HG03196 (cell line): ENCODE data around the gene SMAD6.

Experiments
- ATAC-seq: cut with Tn5 transposase; IDR thresholded peaks from one replicate; pipeline ENCODE4 v1.9.1; 2021; ENCODE audit not compliant: unreplicated experiment

SMAD6 gene

DNA sequence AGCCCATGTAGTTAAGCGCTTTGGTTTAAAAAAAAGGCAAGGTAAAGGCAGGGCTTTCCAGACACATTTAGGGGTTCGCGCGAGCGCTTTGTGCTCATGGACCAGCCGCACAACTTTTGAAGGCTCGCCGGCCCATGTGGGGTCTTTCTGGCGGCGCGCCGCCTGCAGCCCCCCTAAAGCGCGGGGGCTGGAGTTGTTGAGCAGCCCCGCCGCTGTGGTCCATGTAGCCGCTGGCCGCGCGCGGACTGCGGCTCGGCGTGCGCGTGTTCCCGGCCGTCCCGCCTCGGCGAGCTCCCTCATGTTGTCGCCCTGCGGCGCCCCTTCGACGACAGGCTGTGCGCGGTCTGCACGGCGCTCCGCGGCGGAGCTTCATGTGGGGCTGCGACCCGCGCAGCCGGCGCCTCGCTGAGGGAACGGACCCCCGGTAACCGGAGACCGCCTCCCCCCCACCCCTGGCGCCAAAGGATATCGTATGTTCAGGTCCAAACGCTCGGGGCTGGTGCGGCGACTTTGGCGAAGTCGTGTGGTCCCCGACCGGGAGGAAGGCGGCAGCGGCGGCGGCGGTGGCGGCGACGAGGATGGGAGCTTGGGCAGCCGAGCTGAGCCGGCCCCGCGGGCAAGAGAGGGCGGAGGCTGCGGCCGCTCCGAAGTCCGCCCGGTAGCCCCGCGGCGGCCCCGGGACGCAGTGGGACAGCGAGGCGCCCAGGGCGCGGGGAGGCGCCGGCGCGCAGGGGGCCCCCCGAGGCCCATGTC is 927 bp downstream of the SMAD6 start:
- ATAC-seq, result no peak

DNA sequence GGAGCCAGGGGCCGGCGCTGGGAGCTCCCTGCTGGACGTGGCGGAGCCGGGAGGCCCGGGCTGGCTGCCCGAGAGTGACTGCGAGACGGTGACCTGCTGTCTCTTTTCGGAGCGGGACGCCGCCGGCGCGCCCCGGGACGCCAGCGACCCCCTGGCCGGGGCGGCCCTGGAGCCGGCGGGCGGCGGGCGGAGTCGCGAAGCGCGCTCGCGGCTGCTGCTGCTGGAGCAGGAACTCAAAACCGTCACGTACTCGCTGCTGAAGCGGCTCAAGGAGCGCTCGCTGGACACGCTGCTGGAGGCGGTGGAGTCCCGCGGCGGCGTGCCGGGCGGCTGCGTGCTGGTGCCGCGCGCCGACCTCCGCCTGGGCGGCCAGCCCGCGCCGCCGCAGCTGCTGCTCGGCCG is 1.5 kb downstream of the SMAD6 start:
- no peak for ATAC-seq

- ATAC-seq, result no peak
Measured at GRCh38 chr15:66704019-66704802, 2.2 kb downstream of the SMAD6 start.

DNA sequence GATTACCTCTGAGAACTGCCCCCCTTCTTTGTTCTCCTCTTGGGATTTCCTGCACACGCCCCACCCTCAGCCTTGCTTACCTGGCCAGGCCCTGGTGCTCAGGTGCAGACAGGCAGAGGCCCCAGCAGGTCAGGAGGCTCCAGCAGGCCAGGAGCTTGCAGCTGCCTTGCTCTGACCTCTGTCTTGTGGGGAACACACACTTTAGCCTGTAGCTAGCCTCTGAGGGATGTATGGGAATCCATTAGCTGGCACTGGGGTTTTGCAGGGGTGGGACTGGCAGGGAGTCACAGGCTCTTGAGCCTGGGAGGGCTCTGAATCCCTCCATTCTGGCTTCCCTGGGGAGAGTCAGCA is 2.7 kb downstream of the SMAD6 start:
- no peak for ATAC-seq

DNA sequence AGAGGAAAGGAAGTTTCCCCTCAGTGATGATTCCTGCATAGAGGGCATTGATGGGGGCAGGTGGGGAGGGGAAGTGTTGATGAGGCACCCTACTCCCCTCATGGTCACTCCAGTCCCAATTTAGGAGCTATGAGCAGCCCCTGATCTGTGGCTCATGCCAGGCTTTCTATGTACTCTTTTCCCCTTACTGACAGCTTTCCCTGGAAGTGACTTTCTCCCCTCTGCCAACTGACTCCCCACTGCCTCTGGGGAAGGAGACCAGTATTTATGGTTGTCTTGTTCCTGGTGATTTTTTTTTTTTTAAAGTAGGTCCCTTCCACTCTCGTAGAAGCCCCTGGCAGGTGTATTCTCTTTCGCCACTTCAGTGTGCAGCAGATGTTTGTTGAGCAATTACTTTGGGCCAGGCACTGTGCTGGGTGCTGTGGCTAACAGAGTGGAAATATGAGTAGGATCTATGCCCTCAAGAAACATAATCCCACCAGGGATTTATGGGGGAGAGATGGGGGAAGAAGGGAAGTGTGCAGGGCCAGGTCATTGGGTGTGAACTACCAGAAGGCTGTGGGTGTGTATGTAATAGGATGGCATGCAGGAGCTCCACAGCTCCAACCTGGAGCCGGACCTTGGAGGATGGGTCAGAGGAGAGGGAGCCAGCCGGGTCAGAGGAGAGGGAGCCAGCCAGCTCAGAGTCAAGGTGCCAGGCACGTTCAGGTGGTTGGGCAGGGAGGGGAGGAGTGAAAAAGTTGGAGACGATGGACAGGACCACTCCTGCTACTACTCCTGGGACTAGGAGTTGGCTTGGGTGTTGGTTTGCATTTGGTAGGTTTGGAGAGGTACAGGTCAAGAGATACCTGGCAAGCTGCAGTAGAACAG is 3.5 kb downstream of the SMAD6 start:
- ATAC-seq, result no peak

DNA sequence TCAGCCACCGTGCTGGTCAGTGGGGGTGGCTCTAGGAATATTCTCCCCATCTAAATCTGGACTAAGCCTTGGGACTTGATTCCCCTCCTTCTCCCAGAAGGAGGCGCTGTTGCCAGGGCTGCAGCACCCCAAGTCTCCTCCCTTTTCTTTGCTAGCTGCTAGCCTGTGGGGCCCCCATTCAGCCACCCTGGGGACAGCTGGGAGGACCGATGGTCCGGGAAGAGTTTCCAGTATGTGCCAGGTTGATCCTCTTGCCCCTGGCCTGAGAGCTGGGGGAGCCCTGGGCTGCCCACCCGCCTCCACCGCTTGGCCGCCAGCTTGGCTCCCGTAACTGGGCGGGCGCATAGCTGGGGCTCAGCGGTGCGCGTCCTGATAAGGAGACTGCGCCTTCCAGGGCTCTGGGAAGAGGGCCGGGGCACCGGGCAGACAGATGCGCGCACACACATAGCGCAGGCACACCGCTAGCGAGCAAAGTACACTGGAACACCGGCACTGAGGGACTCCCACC is 4.2 kb downstream of the SMAD6 start:
- ATAC-seq, result no peak

DNA sequence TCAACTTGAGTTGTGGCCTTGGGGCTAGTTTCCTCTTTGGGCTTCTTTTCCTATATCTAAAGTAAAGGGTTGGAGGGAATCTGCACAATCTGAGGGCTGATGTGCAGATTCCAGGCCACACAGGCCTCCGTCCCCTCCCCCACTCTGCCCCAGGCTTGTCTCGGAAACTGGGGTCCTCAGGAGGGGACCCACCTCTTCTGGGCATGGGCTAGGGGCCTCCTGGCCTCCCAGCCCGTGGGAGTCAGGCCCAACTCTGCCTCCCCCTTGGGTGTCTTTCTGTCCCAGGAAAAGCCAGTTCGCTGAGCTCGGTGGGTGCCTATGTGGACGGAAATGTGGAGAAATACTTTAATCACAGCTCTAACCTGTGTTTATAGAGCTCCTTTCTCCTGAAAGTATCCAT is 4.8 kb downstream of the SMAD6 start:
- ATAC-seq, result no peak

- no peak for ATAC-seq
Measured at GRCh38 chr15:66707310-66708082, 5.5 kb downstream of the SMAD6 start.

GRCh38 chr15:66708389-66708788 is 6.4 kb downstream of the SMAD6 start:
- ATAC-seq, result no peak

DNA sequence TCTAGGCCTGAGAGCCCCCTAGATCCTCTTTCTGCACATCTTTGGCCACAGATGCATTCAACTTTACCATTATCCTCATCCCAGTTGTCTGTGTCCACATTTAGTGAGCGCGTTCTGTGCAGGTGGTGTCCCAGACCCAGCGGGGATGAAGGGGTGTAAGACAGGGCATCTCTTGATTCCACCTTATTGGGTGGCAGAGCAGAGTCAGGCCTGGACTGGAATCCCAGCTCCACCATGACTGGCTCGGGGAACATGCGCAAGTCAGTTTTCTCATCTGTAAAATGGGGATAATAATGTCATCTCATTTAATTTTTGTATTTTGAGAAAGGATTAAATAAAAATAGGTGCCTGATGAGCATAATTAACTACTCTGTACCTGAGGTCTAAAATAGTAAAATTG is 7.8 kb downstream of the SMAD6 start:
- ATAC-seq, result no peak

GRCh38 chr15:66711260-66711659 is 9.2 kb downstream of the SMAD6 start:
- no peak for ATAC-seq

DNA sequence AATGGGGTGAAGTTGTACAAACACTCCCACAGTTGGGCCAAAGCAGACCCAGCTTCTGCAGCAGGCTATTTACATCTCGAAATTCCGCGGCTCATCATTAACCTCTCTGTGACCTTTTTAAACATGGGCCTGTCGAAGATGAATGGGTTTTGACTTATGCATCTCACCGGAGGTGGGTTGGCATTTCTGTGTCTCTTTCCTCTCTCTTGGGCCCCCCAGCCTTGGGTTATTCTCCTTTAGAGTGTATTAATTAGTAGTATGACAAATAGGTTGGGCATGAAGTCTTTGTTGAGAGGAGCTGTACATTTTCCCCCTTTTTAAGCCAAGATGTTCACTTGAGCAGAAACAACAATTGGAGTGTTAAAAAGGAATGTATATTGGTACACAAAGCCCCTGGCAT is 9.8 kb downstream of the SMAD6 start:
- no peak for ATAC-seq

DNA sequence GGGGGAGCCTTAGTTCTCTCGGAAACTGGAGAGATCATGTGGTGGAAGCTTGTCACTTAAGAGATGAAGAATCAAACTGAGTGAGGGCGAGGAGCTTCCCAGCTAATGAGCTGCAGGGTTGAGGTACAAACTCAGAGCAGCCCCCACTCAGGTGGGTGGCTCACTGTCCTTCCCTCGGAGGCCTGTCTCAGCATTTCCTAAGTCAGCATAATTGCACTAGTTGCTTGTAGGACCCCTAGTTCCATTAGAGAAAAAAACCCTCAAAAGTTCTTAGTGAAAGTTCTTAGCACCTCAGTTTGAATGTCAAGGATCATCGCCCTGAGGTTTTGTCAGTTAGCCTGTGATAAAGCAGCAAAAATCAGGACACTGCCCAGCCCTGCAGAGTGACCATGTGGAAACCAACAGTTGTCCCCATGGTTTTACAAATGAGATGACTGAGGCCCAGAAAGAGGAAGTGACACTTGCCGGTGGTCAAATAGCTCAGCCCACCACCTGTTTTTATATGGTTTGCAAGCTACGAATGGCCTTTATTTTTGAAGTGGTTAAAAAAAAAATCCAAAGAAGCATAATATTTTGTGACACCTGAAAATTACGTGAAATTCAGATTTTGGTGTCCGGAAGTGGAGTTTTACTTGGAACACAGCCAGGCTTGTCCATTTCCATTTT is 11.9 kb downstream of the SMAD6 start:
- no peak for ATAC-seq

DNA sequence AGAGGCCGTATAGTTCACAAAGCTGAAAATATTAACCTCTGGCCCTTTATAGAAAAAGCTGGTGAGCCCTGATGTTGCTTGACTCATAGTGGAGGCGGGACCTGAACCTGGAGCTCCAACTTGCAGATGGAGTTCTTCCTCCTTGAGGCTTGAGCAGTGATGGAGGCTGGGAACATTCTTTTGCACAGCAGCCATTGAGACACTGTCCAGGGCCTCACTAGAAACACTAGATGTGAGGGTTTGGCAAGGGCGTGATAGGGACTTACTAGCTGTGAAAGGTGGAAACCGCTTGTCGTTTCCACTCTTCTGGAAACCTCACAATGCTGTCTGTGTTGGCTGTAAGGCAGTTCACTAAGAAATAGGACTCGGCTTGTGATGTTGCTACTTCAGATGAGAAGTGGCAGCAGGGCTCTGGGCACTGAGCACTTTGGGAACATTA is 12.5 kb downstream of the SMAD6 start:
- ATAC-seq, result no peak

DNA sequence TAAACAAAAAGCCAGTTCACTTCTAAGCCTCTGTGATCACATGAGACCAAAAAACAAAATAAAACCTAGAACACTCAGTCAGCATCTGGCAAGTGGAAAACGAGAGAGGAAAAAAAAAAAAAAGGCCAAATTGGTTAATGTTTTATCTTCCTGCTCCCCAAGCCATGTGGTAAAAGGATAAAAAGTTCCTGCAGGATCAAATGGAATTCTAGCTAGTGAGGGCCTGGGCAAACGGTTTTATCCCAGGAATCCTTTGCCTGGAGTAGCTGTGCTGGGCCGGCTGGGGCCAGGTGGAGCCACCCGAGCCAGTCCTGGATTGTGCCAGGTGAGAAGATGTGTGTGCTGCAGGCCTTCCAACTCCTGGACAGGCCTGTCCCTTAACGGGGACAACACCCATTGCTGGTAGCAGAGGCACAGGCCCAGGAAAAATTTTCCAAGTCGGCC is 13.2 kb downstream of the SMAD6 start:
- no peak for ATAC-seq

DNA sequence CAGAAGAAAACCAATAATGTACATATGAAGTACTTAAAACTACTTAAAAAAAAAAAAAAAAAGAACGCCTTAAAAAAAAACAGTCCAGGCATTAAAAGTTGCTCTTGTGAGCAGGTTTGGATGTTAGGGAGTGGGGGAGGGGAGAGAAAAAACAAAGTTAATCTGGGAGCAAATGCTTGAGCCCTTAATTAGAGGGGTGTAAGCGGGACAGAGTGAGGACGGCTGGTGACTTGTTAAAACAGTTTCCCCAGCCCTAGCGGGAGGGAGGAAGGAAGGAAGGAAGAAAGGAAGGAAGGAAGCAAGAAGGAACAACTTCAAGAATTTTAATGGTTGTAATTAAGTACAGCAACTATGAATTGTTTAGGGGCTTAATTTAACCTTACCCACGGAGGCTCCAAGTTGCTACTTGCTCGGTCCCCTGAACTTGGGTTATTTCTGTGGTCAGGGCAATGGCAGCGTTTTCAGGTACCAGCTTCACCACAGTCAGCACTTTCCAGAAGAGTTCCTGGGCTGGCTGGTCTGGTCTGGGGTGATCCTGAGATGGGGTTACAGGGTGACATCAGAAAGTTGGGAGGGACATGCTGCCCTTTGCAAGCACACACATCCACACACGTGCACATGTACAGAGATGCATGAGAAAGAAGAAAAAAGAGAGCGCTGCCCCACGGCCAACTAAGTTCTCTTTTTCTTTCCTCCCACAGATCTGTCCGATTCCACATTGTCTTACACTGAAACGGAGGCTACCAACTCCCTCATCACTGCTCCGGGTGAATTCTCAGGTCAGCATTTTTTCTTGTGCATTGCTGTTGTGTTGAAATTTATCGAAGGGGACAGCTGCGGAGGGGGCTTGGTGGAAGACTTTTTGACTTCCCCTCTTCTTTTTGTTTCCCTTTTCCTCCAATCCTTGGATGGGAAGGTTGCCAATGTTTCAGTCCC is 14.0 kb downstream of the SMAD6 start:
- no peak for ATAC-seq

GRCh38 chr15:66716656-66717020 is 14.6 kb downstream of the SMAD6 start:
- no peak for ATAC-seq

DNA sequence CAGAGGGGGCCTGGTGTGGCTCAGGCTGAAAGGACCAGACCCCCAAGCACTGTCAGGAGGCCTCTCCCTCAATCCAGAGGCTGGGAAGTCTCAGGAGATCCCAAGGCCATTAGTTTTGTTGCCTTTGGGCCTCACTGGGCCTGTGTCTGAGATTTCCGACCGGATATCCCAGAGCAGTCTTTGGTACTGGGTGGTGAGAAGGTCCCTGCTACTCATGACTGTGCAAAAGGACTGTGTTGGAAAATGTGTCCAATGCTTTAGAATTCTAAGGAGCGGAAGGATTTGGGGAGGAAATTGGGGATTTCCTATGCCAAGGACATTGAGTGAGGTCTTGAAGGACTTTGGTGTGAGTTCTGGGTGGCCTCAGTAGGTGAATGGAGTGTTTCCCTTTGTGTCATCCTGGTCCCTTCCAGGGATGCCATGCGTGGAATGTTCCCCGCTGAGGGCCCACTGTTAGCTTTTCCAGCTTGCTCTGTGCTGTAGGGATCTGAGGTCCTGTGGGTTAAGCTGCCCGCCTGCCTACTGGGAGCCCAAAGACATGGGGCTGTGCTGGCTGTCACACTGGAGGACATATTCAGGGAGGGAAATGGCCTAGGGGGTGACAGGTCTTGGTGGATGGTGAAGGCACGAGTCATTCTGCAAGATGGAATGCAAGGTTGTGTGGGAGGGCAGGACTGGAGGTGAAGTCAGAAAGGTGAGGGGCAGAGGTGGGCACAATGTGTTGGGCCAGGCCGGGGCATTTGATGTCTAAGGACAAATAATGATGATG is 16.4 kb downstream of the SMAD6 start:
- no peak for ATAC-seq
